Measurements from ENCODE around the gene SERINC3. TPM values are rescaled to one million over a fixed set of nuclear protein-coding genes. Genes with fewer than 3 reads are reported as not detected.

The SERINC3 gene
- polyA plus RNA-seq, 1 donor (not counting 4 experiments of a cell fraction or from before 2014, with no cell fraction given) = 118 TPM

DNA sequence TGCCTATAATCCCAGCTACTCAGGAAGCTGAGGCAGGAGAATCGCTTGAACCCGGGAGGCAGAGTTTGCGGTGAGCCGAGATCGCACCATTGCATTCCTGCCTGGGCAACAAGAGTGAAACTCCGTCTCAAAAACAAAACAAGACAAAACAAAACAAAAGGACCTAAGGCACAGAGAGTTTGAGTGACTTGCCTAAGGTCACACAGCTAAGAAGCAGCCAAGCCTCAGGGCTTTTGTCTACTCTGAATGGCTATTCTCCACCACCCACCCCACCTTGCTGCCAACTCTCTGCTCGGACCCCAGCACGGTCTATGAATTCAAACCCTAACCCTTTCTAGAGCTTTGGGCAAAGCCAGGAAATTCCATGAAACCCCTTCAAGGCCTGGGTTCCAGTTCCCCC lies 65.3 kb downstream of the SERINC3 start:
- TF ChIP-seq EZH2 (IDR thresholded peaks at IDR 0.05; ENCODE audit: low read length) = no peak
- no peak for TF ChIP-seq CTCF (optimal IDR thresholded peaks at IDR 0.05 in 1 of 3, IDR thresholded peaks at IDR 0.05 in 1 of 3, conservative IDR thresholded peaks at IDR 0.05 in 1 of 3; ENCODE audit: extremely low read depth in 1 of 3, insufficient read depth in 2 of 3, low read length in 3 of 3)
- Histone ChIP-seq H3K4me3 (ENCODE audit: control insufficient read depth in 2 of 3, extremely low read depth in 1 of 3, insufficient read depth in 2 of 3, low read depth in 1 of 3, low read length in 3 of 3) (no peak overlapping the region), H3K9me1 (ENCODE audit: control insufficient read depth, extremely low read depth, insufficient read depth, low read length) (no peaks in the 10 kb centered on the region), H2AFZ (ENCODE audit: control insufficient read depth, low read length) (no peak overlapping the region), H3K4me1 (ENCODE audit: control insufficient read depth, extremely low read depth, insufficient read depth, low read length) (no peaks in the 10 kb centered on the region), H3K4me2 (ENCODE audit: control insufficient read depth, extremely low read depth, insufficient read depth, low read depth, low read length) (no peak overlapping the region), H3K79me2 (ENCODE audit: control insufficient read depth, insufficient read depth, low read length) (no peaks in the 10 kb centered on the region), H4K20me1 (ENCODE audit: control insufficient read depth, extremely low read depth, insufficient read depth, low read length) (no peaks in the 10 kb centered on the region), H3K9ac (ENCODE audit: control insufficient read depth, extremely low read depth, insufficient read depth, low read length) (no peak overlapping the region), H3K27ac (ENCODE audit: control insufficient read depth, insufficient read depth, low read length) (no peak overlapping the region), H3K27me3 (ENCODE audit: control insufficient read depth, extremely low read depth, insufficient read depth, low read length) (no peaks in the 10 kb centered on the region), H3K36me3 (ENCODE audit: control insufficient read depth in 2 of 2, extremely low read depth in 1 of 2, insufficient read depth in 2 of 2, low read length in 2 of 2) (no peaks in the 10 kb centered on the region), H3K9me3 (ENCODE audit: control insufficient read depth, low read depth, low read length) (no peaks in the 10 kb centered on the region)
- no peak for DNase-seq (ENCODE audit: low read depth, low spot score)
- no peak for FAIRE-seq
- dilution Hi-C loops (cut with MboI; ENCODE audit: extremely low pct_ligation_motif_present, low sequenced_read_pairs) = no loop called here

DNA sequence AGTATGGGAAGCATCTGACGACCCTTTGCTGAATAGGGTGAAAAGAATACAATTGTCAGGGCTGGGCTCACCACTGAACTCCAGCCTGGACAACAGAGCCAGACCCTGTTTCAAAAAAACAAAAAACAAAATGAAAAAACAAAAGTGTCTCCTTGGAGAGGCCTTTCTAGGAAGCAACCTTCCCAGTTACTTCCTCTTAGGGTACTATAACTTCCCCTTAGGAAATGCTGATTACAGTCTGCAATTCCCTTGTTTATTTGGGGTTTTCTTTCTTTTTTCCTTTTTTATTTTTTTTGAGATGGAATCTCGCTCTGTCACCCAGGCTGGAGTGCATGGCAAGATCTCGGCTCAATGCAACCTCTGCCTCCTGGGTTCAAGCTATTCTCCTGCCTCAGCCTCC lies 66.7 kb downstream of the SERINC3 start:
- no peak overlapping the region for H3K4me3 ChIP-seq (ENCODE audit: control insufficient read depth in 2 of 3, extremely low read depth in 1 of 3, insufficient read depth in 2 of 3, low read depth in 1 of 3, low read length in 3 of 3)
- no peak overlapping the region for H3K4me2 ChIP-seq (ENCODE audit: control insufficient read depth, extremely low read depth, insufficient read depth, low read depth, low read length)
- H3K9me3 ChIP-seq (ENCODE audit: control insufficient read depth, low read depth, low read length) = no peaks in the 10 kb centered on the region
- no peak overlapping the region for H3K9ac ChIP-seq (ENCODE audit: control insufficient read depth, extremely low read depth, insufficient read depth, low read length)
- dilution Hi-C loops (cut with MboI; ENCODE audit: extremely low pct_ligation_motif_present, low sequenced_read_pairs) = no loop called here
- no peaks in the 10 kb centered on the region for H4K20me1 ChIP-seq (ENCODE audit: control insufficient read depth, extremely low read depth, insufficient read depth, low read length)
- TF ChIP-seq EZH2 (IDR thresholded peaks at IDR 0.05; ENCODE audit: low read length) (no peak), CTCF (optimal IDR thresholded peaks at IDR 0.05 in 1 of 3, IDR thresholded peaks at IDR 0.05 in 1 of 3, conservative IDR thresholded peaks at IDR 0.05 in 1 of 3; ENCODE audit: extremely low read depth in 1 of 3, insufficient read depth in 2 of 3, low read length in 3 of 3) (no peak)
- FAIRE-seq = no peak
- H3K27ac ChIP-seq (ENCODE audit: control insufficient read depth, insufficient read depth, low read length) = no peak overlapping the region
- H3K9me1 ChIP-seq (ENCODE audit: control insufficient read depth, extremely low read depth, insufficient read depth, low read length) = no peaks in the 10 kb centered on the region
- no peak overlapping the region for H2AFZ ChIP-seq (ENCODE audit: control insufficient read depth, low read length)
- no peaks in the 10 kb centered on the region for H3K4me1 ChIP-seq (ENCODE audit: control insufficient read depth, extremely low read depth, insufficient read depth, low read length)
- no peaks in the 10 kb centered on the region for H3K79me2 ChIP-seq (ENCODE audit: control insufficient read depth, insufficient read depth, low read length)
- no peaks in the 10 kb centered on the region for H3K27me3 ChIP-seq (ENCODE audit: control insufficient read depth, extremely low read depth, insufficient read depth, low read length)
- DNase-seq (ENCODE audit: low read depth, low spot score) = no peak
- H3K36me3 ChIP-seq (ENCODE audit: control insufficient read depth in 2 of 2, extremely low read depth in 1 of 2, insufficient read depth in 2 of 2, low read length in 2 of 2) = no peaks in the 10 kb centered on the region
